Stimulated activated CD8-positive, alpha-beta memory T cell treated with anti-CD3 and anti-CD28 coated beads, Interleukin-12 subunit alpha, Interleukin-12 subunit beta, amount 100 ng/mL, for 4 hours (primary cell): ENCODE results near the gene ENG.
"Not testable (repeated sequence)": the region's sequence is repeated elsewhere in the genome, so short reads cannot be mapped to it uniquely, and the experiment has no call there.

Source experiments
- DNase-seq: peaks from one replicate; pipeline ENCODE4 v3.0.0-alpha.2; 2020; ENCODE audit warnings: low read depth

ENG gene

DNA sequence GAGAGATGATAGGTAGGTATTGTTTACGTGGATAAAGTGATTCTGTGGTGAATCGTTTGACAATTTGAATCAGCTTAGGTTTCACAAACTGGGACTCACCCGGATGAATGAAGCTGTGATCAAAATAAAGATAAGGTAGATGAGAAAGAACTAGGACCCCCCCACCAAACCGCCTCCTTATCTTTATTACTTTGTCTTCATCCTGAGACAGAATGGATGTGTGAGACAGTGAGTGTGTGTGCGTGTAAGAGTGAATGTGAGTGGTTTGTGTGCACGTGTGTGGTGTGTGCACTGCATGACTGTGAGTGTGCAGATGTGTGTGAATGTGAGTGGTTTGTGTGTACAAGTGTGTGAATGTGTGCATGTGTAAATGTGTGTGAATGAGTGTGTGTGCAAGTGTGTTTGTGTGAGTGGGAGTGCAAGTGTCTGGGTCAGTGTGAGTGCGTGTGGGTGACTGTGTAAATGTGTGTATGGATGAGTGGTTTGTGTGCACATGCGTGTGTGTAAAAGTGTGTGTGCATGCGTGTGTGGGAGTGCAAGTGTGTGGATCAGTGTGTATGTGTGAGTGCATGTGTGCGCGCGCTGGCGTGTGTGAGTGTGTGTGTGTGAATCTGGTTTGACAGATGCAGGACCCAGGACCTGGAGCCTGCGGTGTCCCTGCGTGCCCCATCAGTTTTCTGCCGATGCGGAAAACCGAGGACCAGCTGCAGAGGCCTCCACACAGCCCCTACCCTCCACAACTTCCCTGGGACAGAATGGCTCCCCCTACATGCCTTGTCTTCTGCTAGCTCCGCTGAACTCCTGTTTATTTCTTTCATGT, 11.4 kb upstream of the ENG start:
- DNase-seq = no peak

GRCh38 chr9:127863191-127863621, 8.7 kb upstream of the ENG start:
- DNase-seq = no peak

GRCh38 chr9:127862075-127863011, 7.9 kb upstream of the ENG start:
- DNase-seq = peak; percentile 37

GRCh38 chr9:127860779-127861178, 6.3 kb upstream of the ENG start:
- DNase-seq = no peak

GRCh38 chr9:127860260-127860659, 5.8 kb upstream of the ENG start:
- no peak for DNase-seq

DNA sequence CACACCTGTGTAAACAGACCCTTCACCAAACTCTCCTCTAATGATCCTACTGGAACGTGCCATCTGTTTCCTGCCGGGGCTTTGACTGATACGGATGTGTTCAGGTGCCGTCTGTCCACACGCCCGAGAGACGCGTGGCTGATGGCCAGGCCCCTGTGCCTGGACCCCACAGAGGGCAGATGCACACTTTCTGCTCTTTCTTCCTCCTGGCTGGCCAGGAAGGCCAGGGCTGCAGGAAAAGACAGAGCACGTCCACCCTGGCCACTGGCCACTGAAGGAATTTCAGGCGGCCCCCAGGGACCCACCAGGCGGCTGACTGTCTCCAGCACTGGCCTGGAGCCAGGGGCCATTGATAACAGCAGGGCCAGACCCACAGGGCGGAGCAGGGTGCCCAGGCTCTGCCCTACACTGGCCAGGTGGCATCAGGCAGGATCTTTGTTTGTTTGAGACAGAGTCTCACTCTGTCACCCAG, 3.6 kb upstream of the ENG start:
- no peak for DNase-seq

DNA sequence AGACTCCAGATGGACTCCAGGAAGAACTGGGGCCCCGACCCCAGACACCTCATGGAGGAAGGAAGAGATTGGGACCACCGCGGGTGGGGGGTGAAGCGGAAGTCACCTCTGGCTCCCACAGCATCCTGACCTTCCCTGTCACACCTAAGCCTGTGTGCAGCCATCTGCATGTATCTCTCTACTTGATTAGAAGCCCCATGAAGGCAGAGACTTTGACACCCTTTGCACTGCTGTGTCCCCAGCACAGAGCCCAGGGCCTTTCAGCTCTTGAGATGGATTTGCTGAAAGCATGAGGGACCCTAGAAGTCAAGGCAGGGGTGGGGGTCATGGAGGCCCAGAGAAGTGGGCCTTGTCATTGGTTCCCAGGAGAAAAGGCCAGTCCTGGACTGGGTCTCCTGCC, 2.8 kb upstream of the ENG start:
- no peak for DNase-seq

DNA sequence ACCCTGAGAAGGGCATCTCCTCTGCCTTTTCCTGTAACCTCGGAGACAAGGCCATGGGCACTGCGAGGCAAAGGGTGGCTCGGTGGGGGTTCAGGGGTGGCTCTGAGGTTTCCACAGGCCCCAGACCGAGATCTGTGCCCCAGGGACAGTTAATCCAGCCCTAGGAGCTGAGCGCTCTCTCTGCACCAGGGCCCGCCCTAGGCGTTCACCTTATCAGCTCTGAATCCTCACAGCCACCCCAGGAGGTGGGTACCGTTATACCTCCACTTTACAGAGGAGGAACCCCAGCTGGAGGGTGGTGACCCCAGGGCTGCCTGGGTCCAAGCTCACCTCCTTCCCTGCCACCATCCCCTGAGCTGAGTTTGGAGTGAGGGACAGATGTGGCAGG, 2.3 kb upstream of the ENG start:
- DNase-seq = no peak

GRCh38 chr9:127856094-127856728, 1.8 kb upstream of the ENG start:
- no peak for DNase-seq

DNA sequence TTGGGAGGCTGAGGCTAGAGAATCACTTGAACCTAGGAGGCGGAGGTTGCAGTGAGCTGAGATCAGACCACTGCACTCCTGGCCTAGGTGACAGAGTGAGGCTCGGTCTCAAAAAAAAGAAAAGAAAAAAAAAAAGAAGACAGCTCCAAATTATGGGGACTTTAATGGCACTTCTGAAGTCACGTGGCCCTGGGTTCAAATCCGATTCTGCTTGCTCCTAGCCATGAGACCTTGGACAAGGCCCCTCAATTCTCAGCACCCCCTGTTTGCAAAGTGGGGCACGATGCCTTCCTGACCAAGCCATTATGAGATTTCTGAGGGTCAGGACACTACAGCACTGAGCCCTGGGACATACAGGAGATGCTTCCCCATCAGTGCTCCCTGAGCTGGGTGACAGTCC, 1.1 kb upstream of the ENG start:
- no peak for DNase-seq

GRCh38 chr9:127854960-127855359, 502 bp upstream of the ENG start:
- DNase-seq = no peak

DNA sequence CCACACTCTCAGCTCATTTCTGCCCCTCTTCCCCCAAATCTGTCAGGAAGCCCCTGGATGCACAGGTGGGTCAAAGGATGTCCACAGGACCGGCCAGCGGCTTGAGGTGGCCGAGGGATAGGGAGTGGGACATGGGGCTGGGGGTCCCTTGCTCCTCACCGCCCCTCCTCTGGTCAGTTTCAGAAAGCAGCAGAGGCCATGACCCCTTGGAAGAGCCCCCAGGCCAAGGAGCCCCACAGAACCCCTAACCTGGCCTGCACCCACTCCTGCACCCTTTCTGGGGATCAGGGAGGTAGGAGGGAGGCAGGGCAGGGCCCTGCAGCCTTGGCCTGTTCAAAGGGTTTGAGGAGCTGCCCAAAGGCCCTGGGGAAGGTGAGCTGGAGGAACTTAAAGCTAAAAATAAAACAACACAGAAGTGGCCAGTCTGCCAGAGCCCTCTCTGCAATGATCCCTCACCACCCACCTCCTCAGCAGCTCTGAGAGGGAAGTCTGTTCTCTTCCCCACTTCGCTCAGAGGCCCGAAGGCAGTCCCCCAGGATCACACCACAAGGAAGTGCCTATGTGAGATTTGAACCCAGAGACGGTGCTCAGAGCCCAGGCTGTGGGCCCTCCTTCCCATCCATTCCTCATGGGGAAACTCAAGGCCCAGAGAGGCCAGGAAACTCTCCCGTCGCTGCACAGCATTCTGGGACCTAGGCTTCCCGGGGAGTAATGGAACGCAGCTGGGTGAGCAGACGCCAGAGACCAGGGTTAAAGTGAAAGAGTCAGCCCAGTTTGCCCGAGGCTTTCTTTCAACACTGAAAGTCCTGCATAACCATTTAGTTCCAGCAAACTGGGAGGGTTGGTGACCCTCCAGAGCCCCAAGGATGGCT, 910 bp downstream of the ENG start:
- no peak for DNase-seq

DNA sequence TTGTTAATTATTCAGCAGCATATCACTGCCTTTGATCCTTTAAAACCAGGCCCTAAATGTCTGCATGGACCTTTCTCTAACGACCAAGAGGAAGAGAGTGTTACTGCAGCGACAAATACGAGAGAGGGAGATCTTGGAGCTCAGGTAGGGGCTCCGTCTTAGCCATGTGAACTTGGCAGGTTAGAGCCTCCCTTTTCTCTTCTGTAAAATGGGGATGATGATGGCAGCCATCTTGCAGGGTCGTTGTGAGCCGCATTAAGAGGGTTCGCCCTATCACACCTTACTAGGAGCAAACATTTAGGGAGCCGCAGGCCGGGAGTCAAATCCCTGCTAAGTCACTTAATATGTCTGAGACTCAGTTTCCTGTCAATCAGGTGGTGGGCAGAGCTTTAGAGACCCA, 1.6 kb downstream of the ENG start:
- no peak for DNase-seq

DNA sequence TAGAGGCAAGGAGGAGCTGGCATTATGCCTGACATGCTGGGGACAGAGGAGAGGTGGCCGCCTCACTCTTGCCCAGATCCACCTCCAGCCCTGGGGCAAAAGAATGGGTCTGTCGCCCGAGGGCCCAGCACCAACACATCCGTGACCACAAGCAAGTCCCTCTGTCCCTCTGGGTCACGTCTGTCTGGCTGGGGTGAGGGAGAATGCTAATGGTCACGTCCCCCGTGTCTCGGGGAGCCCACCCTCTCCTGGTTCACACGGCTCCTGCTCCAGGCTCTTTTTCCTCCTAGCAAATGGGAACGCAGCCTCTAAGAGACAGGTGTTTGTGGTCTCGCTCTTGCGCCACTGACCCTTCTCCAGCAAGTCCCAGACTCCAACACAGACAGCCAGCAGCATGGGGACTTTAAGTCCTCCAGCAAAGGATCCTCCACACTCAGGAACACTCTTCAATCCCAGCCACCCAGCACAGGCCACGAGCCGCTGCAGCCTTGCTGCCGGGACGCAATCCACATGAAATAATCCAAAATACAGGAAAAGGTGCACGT, 4.1 kb downstream of the ENG start:
- no peak for DNase-seq

- no peak for DNase-seq
Measured at GRCh38 chr9:127848756-127849504, 5.5 kb downstream of the ENG start.

DNA sequence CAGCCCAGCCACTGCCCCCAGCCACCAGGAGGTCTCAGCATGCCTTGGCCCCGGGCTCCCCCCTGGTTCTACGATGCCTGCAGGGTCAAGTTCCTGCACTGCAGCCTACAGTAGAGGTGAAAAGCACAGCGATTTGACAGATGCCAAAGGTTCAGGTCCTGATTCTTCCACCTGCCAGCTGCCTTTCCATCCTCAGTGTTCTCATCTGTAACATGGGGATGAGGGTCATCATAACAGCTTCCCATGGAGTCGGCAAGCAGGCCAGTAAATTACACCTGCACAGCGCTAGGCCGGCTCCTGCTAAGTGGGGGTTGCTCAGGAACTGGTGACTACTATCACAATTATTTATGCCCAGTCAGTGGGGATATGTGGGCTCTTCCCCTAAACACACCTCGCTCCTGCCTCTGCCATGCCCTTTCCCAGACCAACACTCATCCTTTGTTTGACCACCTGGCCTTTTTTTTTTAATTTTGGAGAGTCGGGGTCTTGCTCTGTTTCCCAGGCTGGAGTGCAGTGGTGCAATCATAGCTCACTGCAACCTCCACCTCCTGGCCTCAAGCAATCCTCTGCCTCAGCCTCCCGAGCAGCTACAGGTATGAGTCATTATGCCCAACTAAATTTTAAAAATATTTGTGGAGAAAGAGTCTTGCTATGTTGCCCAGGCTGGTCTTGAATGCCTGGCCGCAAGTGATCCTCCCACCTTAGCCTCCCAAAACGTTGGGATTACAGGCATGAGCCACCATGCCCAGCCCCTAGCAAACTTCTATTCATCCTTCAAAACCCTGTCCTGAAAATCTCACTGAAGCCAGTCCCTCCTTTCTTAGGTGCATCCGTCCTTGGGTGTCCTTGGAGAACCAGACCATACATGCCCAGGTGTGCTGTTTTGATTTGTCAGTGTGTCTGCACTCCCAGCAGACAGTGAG, 6.4 kb downstream of the ENG start:
- DNase-seq = no peak

DNA sequence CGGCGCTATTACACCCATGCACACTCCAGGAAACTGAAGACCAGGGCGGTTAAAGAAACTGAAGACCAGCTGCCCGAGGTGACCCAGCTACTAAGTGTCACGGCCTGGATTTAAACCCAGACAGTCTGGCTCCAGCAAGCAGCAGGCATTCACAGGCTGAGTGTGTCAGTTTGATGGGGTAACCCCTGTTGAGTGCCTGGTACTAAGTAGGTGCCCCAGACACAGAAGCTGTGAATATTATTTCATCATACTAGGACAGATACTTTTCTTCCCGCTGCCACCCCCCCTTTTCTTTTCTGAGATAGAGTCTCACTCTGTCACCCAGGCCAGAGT, 7.3 kb downstream of the ENG start:
- no peak for DNase-seq

- DNase-seq = no peak
Measured at GRCh38 chr9:127846443-127847177, 7.8 kb downstream of the ENG start.

DNA sequence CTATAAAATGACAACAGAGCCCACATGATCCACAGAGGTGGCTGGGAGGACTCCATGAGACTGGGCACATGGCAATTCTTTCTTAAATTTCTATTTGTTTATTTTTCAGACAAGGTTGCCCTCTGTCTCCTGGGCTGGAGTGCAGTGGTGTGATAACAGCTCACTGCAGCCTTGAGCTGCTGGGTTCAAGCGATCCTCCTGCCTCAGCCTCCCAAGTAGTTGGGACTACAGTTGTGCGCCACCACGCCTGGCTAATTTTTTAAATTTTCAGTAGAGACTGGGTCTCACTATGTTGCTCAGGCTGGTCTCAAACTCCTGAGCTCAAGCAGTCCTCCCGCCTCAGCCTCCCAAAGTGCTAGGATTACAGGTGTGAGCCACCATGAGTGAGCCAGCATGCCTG, 8.8 kb downstream of the ENG start:
- not testable (repeated sequence) for DNase-seq
